Upper lobe of left lung (tissue), 4 donors: Measurements from ENCODE around the gene CAPN5.

Experiments
- CTCF ChIP-seq, 6 experiments: fragments of 450-650 bp in 4 of 6; fragments of 200-600 bp in 2 of 6; sonication (generic) in 2 of 6; IDR thresholded peaks; one replicate each; pipeline ENCODE4 v1.5.1; 2016 to 2019; ENCODE audit warnings: antibody characterized with exemption in 6 of 6
- POLR2A ChIP-seq, 4 donors: fragments of 450-650 bp; IDR thresholded peaks; one replicate each; pipeline ENCODE4 v1.5.1; 2016 to 2017; ENCODE audit warnings: antibody characterized with exemption in 4 of 4, mild to moderate bottlenecking in 2 of 4

GRCh38 chr11:77155082-77155475 lies 88.3 kb downstream of the CAPN5 start:
- TF ChIP-seq CTCF (IDR thresholded peaks at IDR 0.05) (no peak), POLR2A (IDR thresholded peaks at IDR 0.05) (no peak)
